MV-4-11 (cell line): ENCODE measurements around the gene RPL37A.

ENCODE experiments used
- DNase-seq: peaks from one replicate; lab custom pipeline; 2025; lab: John Stamatoyannopoulos, UW

RPL37A gene

GRCh38 chr2:216498379-216499352 lies at the start of gene RPL37A:
Gene RPL37A, plus strand, starts transcription at chr2:216498844. Its CDS starts 31 bp downstream, at chr2:216498875.
- DNase-seq = peak; percentile 93

- DNase-seq = no peak
Observed at GRCh38 chr2:216450346-216450745, 48.3 kb upstream of the RPL37A start.

- no peak for DNase-seq
Observed at GRCh38 chr2:216450784-216451183, 47.9 kb upstream of the RPL37A start.

- DNase-seq = no peak
Observed at GRCh38 chr2:216453955-216454614, 44.6 kb upstream of the RPL37A start.

- no peak for DNase-seq
Observed at GRCh38 chr2:216463148-216463547, 35.5 kb upstream of the RPL37A start.

GRCh38 chr2:216464104-216464720 lies 34.4 kb upstream of the RPL37A start:
- no peak for DNase-seq

- DNase-seq = no peak
Observed at GRCh38 chr2:216465579-216466195, 33.0 kb upstream of the RPL37A start.

GRCh38 chr2:216467845-216468244 lies 30.8 kb upstream of the RPL37A start:
- no peak for DNase-seq

- DNase-seq = no peak
Observed at GRCh38 chr2:216469661-216470060, 29.0 kb upstream of the RPL37A start.

GRCh38 chr2:216473187-216473586 lies 25.5 kb upstream of the RPL37A start:
- no peak for DNase-seq

GRCh38 chr2:216474925-216475670 lies 23.5 kb upstream of the RPL37A start:
- peak; percentile 95 for DNase-seq

GRCh38 chr2:216475767-216476166 lies 22.9 kb upstream of the RPL37A start:
- DNase-seq = peak; percentile 77

GRCh38 chr2:216477283-216478035 lies 21.2 kb upstream of the RPL37A start:
- DNase-seq = peak; percentile 82

GRCh38 chr2:216478151-216478550 lies 20.5 kb upstream of the RPL37A start:
- peak; percentile 15 for DNase-seq

- no peak for DNase-seq
Observed at GRCh38 chr2:216478791-216479190, 19.9 kb upstream of the RPL37A start.

GRCh38 chr2:216480221-216480620 lies 18.4 kb upstream of the RPL37A start:
- DNase-seq = no peak

- no peak for DNase-seq
Observed at GRCh38 chr2:216482640-216483039, 16.0 kb upstream of the RPL37A start.

GRCh38 chr2:216485237-216485636 lies 13.4 kb upstream of the RPL37A start:
- peak; percentile 13 for DNase-seq

- DNase-seq = peak; percentile 92
Observed at GRCh38 chr2:216485745-216486144, 12.9 kb upstream of the RPL37A start.

GRCh38 chr2:216486271-216486670 lies 12.4 kb upstream of the RPL37A start:
- peak; percentile 57 for DNase-seq

GRCh38 chr2:216486708-216487107 lies 11.9 kb upstream of the RPL37A start:
- DNase-seq = peak; percentile 94
